ENCODE results near the gene LIN52.

DNA sequence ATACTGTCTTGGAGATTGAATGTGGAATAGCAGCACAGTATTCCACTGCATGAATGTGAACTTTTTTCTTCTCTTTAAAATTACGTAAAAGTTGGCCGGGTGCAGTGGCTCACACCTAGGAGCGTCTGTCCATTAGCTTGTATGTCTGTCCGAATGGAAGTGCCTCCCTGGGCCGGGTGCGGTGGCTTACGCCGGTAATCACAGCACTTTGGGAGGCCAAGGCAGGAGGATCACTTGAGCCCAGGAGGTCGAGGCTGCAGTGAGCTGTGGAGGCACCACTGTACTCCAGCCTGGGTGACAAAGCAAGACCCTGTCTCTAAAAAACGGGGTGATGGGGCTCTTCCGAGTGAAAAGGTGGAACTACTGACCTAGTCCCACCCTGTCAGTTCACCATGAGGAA lies 131.9 kb downstream of the LIN52 start:
- TF ChIP-seq, protein P1, sequence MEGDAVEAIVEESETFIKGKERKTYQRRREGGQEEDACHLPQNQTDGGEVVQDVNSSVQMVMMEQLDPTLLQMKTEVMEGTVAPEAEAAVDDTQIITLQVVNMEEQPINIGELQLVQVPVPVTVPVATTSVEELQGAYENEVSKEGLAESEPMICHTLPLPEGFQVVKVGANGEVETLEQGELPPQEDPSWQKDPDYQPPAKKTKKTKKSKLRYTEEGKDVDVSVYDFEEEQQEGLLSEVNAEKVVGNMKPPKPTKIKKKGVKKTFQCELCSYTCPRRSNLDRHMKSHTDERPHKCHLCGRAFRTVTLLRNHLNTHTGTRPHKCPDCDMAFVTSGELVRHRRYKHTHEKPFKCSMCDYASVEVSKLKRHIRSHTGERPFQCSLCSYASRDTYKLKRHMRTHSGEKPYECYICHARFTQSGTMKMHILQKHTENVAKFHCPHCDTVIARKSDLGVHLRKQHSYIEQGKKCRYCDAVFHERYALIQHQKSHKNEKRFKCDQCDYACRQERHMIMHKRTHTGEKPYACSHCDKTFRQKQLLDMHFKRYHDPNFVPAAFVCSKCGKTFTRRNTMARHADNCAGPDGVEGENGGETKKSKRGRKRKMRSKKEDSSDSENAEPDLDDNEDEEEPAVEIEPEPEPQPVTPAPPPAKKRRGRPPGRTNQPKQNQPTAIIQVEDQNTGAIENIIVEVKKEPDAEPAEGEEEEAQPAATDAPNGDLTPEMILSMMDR (IDR thresholded peaks at IDR 0.05; ENCODE audit: borderline replicate concordance, extremely low read depth, low read length, poor library complexity, severe bottlenecking): no peak
- no peak for TF ChIP-seq EZH2 (IDR thresholded peaks at IDR 0.05; ENCODE audit: borderline replicate concordance, low read depth, low read length, severe bottlenecking)

Data from DND-41 (cell line).